HUES64 (cell line): ENCODE measurements around the gene TTC28.

Experiments
- H3K27ac ChIP-seq: 2 replicates; pipeline ENCODE4 v1.7.0; 2013; ENCODE audit warnings: low read depth, low read length, inconsistent platforms
- H3K27me3 ChIP-seq: 2 replicates; pipeline ENCODE4 v1.6.1; 2013; ENCODE audit warnings: mild to moderate bottlenecking, low read length; ENCODE audit not compliant: insufficient read depth
- H3K36me3 ChIP-seq: 2 replicates; pipeline ENCODE4 v1.6.1; 2013; ENCODE audit warnings: mild to moderate bottlenecking, low read length; ENCODE audit not compliant: insufficient read depth
- H3K4me1 ChIP-seq: 2 replicates; pipeline ENCODE4 v1.6.1; 2013; ENCODE audit warnings: mild to moderate bottlenecking, low read length, moderate library complexity; ENCODE audit not compliant: insufficient read depth
- H3K4me3 ChIP-seq: 2 replicates; pipeline ENCODE4 v1.5.1; 2013; ENCODE audit warnings: mild to moderate bottlenecking, low read length, moderate library complexity
- H3K9ac ChIP-seq: 2 replicates; pipeline ENCODE4 v1.6.1; 2013; ENCODE audit warnings: mild to moderate bottlenecking, low read depth, low read length
- H3K9me3 ChIP-seq: 2 replicates; pipeline ENCODE4 v1.6.1; 2013; ENCODE audit warnings: low read depth, low read length; ENCODE audit not compliant: insufficient read depth
- WGBS: fragments of 150-250, 120-280 bp; methylation state at CpG from one replicate; pipeline ENCODE4 v1.1.7; 2013; ENCODE audit warnings: missing lambda C conversion rate; 5-methylcytosine and 5-hydroxymethylcytosine counted together

The TTC28 gene

DNA sequence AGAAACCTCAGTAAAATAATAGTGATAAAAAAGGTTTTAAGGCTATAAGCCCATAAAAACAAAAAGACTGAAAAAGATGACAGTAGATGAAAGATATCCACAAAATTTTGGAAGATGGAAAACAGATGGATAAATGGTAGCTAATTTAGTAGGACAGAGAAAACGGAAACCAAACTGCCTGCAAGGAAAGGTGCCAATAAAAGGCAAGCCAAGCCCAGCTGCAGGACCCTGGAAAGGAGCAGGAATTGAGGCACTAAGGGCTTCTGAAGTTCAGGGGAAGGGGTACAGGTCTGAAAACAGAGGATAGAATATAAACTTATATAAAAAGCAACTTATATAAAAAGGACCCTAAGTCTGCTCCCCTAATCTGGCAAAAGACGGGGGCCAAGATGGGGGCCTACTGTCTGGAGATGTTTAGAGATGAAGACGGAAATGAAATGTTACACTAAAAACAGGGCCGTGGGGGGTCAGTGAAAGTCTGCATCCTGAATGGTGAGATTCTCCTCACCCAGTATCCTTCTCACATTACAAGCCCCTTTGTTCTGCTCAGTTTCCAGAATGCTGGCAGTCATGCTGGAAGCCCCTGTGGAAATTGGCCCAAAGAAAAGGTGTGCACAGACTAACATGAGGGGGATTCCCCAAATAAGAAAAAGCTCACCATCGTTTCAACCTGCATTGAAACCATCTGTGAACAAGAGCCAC, 491.3 kb downstream of the TTC28 start:
- H3K9me3 ChIP-seq, result no peaks in the 10 kb centered on the region
- H3K27ac ChIP-seq, result peak overlapping the region; percentile 36; the same call in 1 of the 2 replicates
- 57% methylated on average over 5 of the region's 5 CpGs for WGBS
- peaks cover 21% of the 10 kb centered on the region for H3K4me1 ChIP-seq
- H3K9ac ChIP-seq, result no peak overlapping the region
- no peaks in the 10 kb centered on the region for H3K27me3 ChIP-seq
- no peaks in the 10 kb centered on the region for H3K36me3 ChIP-seq
- no peak overlapping the region for H3K4me3 ChIP-seq

DNA sequence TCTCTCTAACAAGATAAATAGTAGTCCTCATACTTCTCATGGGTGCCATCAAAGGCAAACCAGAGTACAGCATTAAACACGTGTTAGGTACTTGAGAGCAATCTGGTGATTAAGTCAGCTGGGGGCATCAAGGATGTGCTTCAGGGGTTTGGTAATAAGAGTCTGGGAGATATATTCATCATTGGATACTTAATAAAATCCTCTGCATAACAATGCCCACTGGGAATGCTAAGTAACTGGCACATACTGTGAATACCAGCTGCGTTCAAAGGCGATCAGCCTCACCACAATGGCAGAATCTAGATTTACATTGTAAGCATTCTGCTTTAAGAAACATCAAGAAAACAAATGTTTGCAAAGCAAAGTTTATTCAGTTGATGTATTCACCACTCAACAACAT, 492.0 kb downstream of the TTC28 start:
- Histone ChIP-seq H3K4me1 (peaks cover 21% of the 10 kb centered on the region), H3K36me3 (no peaks in the 10 kb centered on the region), H3K4me3 (no peak overlapping the region), H3K27ac (0 out of 2 replicates have a peak overlapping the region, but pooled peaks have one; percentile 36), H3K9ac (no peak overlapping the region), H3K9me3 (no peaks in the 10 kb centered on the region), H3K27me3 (no peaks in the 10 kb centered on the region)
- WGBS, result 38% methylated on average over 3 of the region's 3 CpGs

DNA sequence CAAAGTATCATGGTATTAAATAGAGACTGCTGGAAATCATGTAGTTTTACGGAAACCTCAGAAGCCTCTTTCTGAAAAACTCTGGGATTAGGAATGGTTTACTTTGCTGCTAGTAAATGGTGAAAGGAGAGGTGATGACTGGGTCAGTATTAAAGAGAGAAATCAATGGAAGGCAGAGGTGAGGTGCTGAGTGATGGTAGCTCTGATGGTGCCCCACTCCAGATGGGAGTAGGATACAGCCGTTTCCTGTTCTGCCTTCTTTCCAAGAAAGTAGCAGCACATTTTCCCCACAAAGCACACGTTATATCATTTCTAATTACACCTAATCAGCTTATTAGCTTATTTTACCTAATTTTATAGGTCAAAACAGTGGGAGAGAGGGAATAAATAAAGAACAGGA, 493.0 kb downstream of the TTC28 start:
- no peaks in the 10 kb centered on the region for H3K27me3 ChIP-seq
- H3K4me3 ChIP-seq, result no peak overlapping the region
- no peaks in the 10 kb centered on the region for H3K36me3 ChIP-seq
- WGBS, result 86% methylated on average over 3 of the region's 3 CpGs
- no peak overlapping the region for H3K27ac ChIP-seq
- peaks cover 21% of the 10 kb centered on the region for H3K4me1 ChIP-seq
- H3K9ac ChIP-seq, result no peak overlapping the region
- no peaks in the 10 kb centered on the region for H3K9me3 ChIP-seq

DNA sequence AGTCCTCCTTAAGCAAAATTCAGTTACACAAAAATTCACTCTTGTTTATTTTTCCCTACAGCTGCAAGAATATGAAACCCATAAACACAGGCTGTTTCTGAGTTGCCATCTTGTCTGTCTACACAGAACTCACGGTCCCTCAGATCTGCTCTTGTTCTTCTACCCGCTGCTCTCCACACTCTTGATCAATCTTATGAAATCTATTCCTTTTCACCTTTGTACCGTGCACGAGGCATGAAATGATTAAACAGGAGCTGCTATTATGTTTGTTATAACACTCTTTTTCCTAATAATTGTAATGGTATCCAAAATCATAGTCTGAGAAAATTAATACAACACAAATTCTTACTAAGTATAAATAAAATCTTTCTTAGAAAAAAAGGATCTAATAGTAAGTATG, 494.5 kb downstream of the TTC28 start:
- no peak overlapping the region for H3K9ac ChIP-seq
- H3K9me3 ChIP-seq, result no peaks in the 10 kb centered on the region
- no peak overlapping the region for H3K4me3 ChIP-seq
- 98% methylated on average over 4 of the region's 4 CpGs for WGBS
- H3K4me1 ChIP-seq, result peaks cover 21% of the 10 kb centered on the region
- H3K27me3 ChIP-seq, result no peaks in the 10 kb centered on the region
- H3K36me3 ChIP-seq, result no peaks in the 10 kb centered on the region
- H3K27ac ChIP-seq, result no peak overlapping the region

DNA sequence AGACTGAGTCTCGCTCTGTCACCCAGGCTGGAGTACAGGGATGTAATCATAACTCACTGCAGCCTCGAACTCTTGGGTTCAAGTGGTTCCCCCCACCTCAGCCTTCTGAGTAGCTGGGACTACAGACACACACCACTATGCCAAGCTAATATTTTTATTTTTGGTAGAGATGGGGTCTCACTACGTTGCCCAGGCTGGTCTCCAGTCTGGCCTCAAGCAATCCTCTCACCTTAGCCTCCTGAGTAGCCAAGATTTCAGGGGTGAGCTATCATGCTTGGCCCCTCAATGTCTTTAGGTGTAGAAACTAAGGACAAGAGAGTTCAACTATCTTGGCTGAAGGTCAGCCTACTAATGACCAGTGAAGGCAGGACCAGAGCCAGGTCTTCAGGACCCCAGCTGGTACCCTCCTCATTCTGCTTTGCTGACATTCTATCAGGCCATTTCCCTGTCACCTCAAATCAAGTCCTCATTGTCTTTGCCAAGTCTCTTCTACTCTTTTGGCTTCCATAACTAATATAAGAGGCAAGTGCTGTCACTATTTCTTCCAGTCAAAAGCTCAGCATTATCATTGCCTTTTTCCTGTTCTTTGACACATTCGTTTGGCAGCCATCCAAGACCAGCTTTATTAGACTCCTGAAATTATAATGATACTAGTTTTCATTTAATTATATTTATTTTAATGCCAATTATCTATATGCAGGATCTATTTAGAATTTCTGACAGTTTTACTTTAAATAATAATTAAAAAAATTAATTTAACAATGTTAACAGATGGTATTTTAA, 496.4 kb downstream of the TTC28 start:
- Histone ChIP-seq H3K27ac (no peak overlapping the region), H3K27me3 (no peaks in the 10 kb centered on the region), H3K9me3 (no peaks in the 10 kb centered on the region), H3K4me1 (peaks cover 16% of the 10 kb centered on the region), H3K36me3 (no peaks in the 10 kb centered on the region), H3K9ac (no peak overlapping the region), H3K4me3 (no peak overlapping the region)
- WGBS, result 95% methylated on average over 4 of the region's 4 CpGs

DNA sequence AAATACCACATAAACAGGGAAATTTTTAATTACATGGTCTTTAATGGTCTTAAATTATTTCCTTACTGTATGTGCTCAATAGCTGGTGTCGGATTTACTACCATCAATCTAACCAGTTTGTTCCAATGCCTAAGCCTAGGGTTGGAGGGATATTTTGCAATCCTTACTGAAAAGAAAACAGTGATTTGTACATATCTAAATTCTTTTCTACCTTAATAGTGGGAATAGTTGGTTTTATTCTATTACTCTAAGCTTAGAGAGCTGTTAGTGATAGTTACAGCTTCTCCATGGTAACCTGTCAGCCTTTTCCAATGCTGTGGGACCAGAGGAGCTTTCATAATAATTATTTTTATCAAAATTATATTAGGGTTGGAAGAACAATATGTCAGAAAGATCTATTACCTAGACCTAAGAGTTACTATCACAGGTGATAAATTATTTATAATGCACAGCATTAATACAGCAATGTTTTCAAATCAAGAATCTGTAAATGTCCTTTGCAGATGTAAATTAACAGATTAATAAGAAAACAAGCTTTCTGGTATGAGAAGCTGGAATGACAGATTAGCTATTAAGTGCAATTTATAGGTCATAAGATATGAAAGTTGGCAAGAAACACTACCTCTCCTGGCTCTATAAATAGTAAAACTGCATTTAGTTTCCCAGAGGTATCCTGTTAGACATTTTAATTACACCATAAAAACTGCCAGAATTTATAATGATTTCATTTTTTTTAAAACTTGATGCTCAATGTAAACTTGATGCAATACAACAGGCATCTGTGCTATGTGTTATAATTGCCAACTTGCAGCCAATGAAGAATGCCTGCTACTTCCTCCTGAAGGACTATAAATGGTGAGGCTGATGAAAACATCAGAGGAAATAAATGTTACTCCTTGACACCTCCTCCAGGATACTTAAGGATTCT, 498.6 kb downstream of the TTC28 start:
- Histone ChIP-seq H3K4me3 (no peak overlapping the region), H3K27ac (no peak overlapping the region), H3K9ac (no peak overlapping the region), H3K9me3 (no peaks in the 10 kb centered on the region), H3K4me1 (no peaks in the 10 kb centered on the region), H3K27me3 (no peaks in the 10 kb centered on the region), H3K36me3 (no peaks in the 10 kb centered on the region)
- no CpG with 5 or more reads among the region's 1 CpG for WGBS

DNA sequence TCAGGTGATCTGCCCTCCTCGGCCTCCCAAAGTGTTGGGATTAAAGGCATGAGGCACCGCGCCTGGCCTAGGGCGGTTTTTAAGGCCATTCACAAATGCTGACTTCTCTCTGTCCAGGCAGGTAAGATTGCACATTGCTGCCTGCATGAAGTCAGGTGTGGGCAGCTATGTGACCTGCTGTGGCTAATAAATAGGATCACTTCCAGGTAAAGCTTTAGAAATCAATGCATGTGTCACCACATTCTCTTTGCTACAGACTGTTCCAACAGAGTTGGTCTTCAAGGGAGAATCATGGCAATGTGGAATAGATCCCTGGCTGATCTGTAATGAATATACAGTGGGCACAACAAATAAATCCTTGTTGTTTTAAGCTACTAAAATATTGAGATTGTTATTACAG, 500.2 kb downstream of the TTC28 start:
- Histone ChIP-seq H3K9me3 (no peaks in the 10 kb centered on the region), H3K27ac (no peak overlapping the region), H3K4me1 (no peaks in the 10 kb centered on the region), H3K4me3 (no peak overlapping the region), H3K9ac (no peak overlapping the region), H3K27me3 (no peaks in the 10 kb centered on the region), H3K36me3 (no peaks in the 10 kb centered on the region)
- WGBS, result 96% methylated on average over 4 of the region's 4 CpGs

DNA sequence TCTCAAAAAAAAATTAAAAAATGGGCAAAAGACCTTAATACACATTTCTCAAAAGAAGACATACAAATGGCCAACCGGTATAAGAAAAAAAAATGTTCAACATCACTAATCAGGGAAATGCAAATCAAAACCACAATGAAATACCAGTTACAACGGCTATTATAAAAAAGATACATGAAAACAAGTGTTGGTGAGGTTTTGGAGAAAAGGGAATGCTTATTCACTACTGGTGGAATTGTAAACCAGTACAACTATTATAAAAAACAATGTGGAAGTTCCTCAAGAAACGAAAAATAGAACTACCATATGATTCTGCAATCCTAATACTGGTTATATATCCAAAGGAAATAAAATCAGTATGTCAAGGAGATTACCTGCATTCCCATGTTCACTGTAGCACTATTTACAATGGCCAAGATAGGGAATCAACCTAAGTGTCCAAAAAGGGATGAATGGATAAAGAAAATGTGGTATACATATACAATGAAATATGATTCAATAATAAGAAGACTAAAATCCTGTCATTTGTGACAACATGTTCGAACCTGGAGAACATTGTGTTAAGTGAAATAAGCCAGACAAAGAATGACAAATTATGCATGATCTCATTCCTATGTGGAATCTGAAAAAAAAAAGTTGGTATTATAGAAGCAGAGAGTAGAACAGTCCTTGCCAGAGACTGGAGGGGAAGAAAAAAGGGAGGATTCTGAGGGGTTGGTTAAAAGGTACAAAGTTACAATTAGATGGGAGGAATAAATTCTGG, 503.7 kb downstream of the TTC28 start:
- Histone ChIP-seq H3K9ac (no peak overlapping the region), H3K4me3 (no peak overlapping the region), H3K9me3 (no peaks in the 10 kb centered on the region), H3K4me1 (no peaks in the 10 kb centered on the region), H3K27me3 (no peaks in the 10 kb centered on the region), H3K27ac (no peak overlapping the region), H3K36me3 (no peaks in the 10 kb centered on the region)
- 96% methylated on average over 3 of the region's 4 CpGs for WGBS

DNA sequence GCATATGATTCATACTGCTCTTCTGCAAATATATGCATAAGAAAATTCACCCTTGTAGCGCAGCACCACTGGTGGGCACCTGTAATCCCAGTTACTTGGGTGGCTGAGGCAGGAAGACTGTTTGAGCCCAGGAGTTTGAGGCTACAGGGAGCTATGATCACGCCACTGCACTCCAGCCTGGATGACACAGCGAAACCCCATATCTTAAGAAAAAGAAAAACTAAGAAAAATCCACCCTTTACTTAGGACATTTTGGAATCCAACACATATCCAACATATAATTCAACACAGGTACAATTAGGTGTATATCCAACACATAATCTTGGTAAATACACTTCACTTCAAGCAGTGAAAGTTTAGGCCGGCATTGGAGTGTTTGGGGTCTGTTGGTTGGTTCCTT, 505.1 kb downstream of the TTC28 start:
- no peak overlapping the region for H3K9ac ChIP-seq
- no peaks in the 10 kb centered on the region for H3K9me3 ChIP-seq
- WGBS, result 96% methylated on average over 4 of the region's 4 CpGs
- no peaks in the 10 kb centered on the region for H3K36me3 ChIP-seq
- H3K27me3 ChIP-seq, result no peaks in the 10 kb centered on the region
- H3K4me1 ChIP-seq, result no peaks in the 10 kb centered on the region
- H3K27ac ChIP-seq, result no peak overlapping the region
- H3K4me3 ChIP-seq, result no peak overlapping the region

DNA sequence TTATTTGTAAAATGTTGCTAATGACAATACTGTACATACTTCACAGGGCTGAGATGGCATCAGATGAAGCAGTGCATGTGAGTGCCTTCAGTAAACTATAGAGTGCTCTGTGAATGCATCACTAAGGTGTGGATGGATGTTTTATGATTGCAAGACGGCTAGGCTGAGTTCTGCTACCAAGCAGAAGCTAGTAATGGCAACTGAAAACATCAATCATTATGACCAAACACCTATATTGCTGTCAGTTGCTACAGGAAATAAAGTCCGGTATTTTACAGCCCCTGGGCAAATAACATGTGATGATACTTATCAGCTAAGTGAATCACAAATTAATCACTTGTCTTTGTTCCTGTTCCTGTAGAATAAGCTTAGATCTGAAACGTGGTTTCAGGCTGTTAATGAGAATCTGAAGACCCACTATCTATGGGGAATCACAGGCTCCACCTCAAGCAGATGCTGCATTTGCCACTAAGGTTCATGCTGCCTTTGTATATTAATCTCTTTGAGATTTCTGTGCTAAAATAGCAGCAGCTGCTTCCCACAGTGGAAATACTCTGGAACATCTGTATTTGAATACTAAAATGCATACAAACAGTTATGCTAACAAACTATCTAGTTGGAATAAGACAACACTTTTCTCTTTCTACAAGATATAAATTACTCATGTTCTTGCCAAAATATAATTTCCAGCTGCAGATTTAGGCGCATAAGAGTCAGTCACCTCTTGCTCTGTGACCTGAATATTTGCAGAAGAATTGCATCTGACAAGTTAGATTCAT, 506.6 kb downstream of the TTC28 start:
- Histone ChIP-seq H3K36me3 (no peaks in the 10 kb centered on the region), H3K9me3 (no peaks in the 10 kb centered on the region), H3K9ac (no peak overlapping the region), H3K27ac (no peak overlapping the region), H3K4me3 (no peak overlapping the region), H3K4me1 (no peaks in the 10 kb centered on the region), H3K27me3 (no peaks in the 10 kb centered on the region)
- 90% methylated on average over 4 of the region's 4 CpGs for WGBS
